ENCODE measurements around the gene RERG.

The RERG gene

GRCh38 chr12:15234508-15234907 is 13.3 kb upstream of the RERG start:
- no peak for TF ChIP-seq CTCF (IDR thresholded peaks at IDR 0.05; ENCODE audit: low read depth, low read length)
- Histone ChIP-seq H3K9me3 (no peaks in the 10 kb centered on the region), H3K36me3 (no peaks in the 10 kb centered on the region), H3K4me3 (ENCODE audit: low read depth, low read length) (no peak overlapping the region), H3K4me1 (peaks cover 6% of the 10 kb centered on the region), H3K27me3 (no peaks in the 10 kb centered on the region)
- no peak for DNase-seq

GRCh38 chr12:15234011-15234410 is 12.8 kb upstream of the RERG start:
- H3K4me3 ChIP-seq (ENCODE audit: low read depth, low read length): no peak overlapping the region
- no peak for TF ChIP-seq CTCF (IDR thresholded peaks at IDR 0.05; ENCODE audit: low read depth, low read length)
- no peaks in the 10 kb centered on the region for H3K9me3 ChIP-seq
- H3K36me3 ChIP-seq: no peaks in the 10 kb centered on the region
- H3K27me3 ChIP-seq: no peaks in the 10 kb centered on the region
- H3K4me1 ChIP-seq: peaks cover 6% of the 10 kb centered on the region
- no peak for DNase-seq

GRCh38 chr12:15232959-15233358 is 11.7 kb upstream of the RERG start:
- no peaks in the 10 kb centered on the region for H3K27me3 ChIP-seq
- no peak for TF ChIP-seq CTCF (IDR thresholded peaks at IDR 0.05; ENCODE audit: low read depth, low read length)
- H3K4me3 ChIP-seq (ENCODE audit: low read depth, low read length): no peak overlapping the region
- H3K9me3 ChIP-seq: no peaks in the 10 kb centered on the region
- no peaks in the 10 kb centered on the region for H3K36me3 ChIP-seq
- H3K4me1 ChIP-seq: peaks cover 6% of the 10 kb centered on the region
- no peak for DNase-seq

GRCh38 chr12:15231493-15231892 is 10.3 kb upstream of the RERG start:
- Histone ChIP-seq H3K27me3 (no peaks in the 10 kb centered on the region), H3K4me1 (peaks cover 6% of the 10 kb centered on the region), H3K36me3 (no peaks in the 10 kb centered on the region), H3K9me3 (no peaks in the 10 kb centered on the region), H3K4me3 (ENCODE audit: low read depth, low read length) (no peak overlapping the region)
- no peak for TF ChIP-seq CTCF (IDR thresholded peaks at IDR 0.05; ENCODE audit: low read depth, low read length)
- DNase-seq: no peak

GRCh38 chr12:15230751-15231150 is 9.5 kb upstream of the RERG start:
- H3K36me3 ChIP-seq: no peaks in the 10 kb centered on the region
- no peaks in the 10 kb centered on the region for H3K9me3 ChIP-seq
- no peak for DNase-seq
- H3K4me1 ChIP-seq: peaks cover 6% of the 10 kb centered on the region
- no peak overlapping the region for H3K4me3 ChIP-seq (ENCODE audit: low read depth, low read length)
- no peaks in the 10 kb centered on the region for H3K27me3 ChIP-seq
- TF ChIP-seq CTCF (IDR thresholded peaks at IDR 0.05; ENCODE audit: low read depth, low read length): no peak

GRCh38 chr12:15230137-15230536 is 8.9 kb upstream of the RERG start:
- H3K9me3 ChIP-seq: no peaks in the 10 kb centered on the region
- H3K4me3 ChIP-seq (ENCODE audit: low read depth, low read length): no peak overlapping the region
- no peaks in the 10 kb centered on the region for H3K36me3 ChIP-seq
- H3K4me1 ChIP-seq: peaks cover 6% of the 10 kb centered on the region
- no peak for TF ChIP-seq CTCF (IDR thresholded peaks at IDR 0.05; ENCODE audit: low read depth, low read length)
- no peaks in the 10 kb centered on the region for H3K27me3 ChIP-seq
- DNase-seq: no peak

Data from BE2C (cell line).